Measurements from ENCODE around the gene NTN1.

Gene NTN1

DNA sequence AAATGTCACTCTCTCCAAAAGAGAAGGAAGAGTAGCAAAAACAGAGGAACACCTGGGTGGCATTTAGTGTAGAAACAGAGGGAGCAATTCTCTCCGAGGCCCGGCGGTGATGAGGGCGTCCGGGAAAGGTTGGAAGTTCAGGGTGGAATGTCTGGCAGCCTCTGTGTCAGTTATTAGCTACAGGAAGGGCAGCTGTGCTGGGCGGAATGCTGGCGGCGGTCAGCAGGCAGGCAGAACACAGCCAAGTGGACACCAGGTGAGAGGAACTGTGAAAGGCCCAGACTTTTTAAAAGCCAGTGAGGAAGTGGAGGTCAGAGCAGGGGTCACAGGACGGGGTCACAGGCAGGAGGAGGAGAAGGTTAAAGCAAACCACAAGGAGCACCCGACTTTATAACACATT lies 238.1 kb downstream of the NTN1 start:
- Histone ChIP-seq H3K9ac (ENCODE audit: low read length) (no peak overlapping the region), H2AFZ (ENCODE audit: low read depth, low read length, severe bottlenecking) (no peak overlapping the region), H3F3A (ENCODE audit: insufficient read depth) (no peaks in the 10 kb centered on the region), H3K36me3 (ENCODE audit: low read length) (no peaks in the 10 kb centered on the region), H3K79me2 (ENCODE audit: insufficient read depth, low read length) (no peaks in the 10 kb centered on the region), H4K20me1 (ENCODE audit: low read depth, low read length) (no peaks in the 10 kb centered on the region), H3K9me3 (ENCODE audit: insufficient read depth, low read length) (no peaks in the 10 kb centered on the region), H3K27ac (ENCODE audit: low read depth, low read length) (no peak overlapping the region), H3K27me3 (ENCODE audit: low read length) (no peaks in the 10 kb centered on the region), H3K4me3 (ENCODE audit: insufficient read depth, low read length, poor library complexity, severe bottlenecking) (no peak overlapping the region), H3K9me2 (replicated peaks; ENCODE audit: insufficient read depth, low read length) (no peaks in the 10 kb centered on the region), H3K4me2 (ENCODE audit: low read depth, low read length, poor library complexity, severe bottlenecking) (no peak overlapping the region)
- no peak for TF ChIP-seq EZH2phosphoT487 (conservative IDR thresholded peaks at IDR 0.05; ENCODE audit: low read length)
- TF ChIP-seq, protein P1, sequence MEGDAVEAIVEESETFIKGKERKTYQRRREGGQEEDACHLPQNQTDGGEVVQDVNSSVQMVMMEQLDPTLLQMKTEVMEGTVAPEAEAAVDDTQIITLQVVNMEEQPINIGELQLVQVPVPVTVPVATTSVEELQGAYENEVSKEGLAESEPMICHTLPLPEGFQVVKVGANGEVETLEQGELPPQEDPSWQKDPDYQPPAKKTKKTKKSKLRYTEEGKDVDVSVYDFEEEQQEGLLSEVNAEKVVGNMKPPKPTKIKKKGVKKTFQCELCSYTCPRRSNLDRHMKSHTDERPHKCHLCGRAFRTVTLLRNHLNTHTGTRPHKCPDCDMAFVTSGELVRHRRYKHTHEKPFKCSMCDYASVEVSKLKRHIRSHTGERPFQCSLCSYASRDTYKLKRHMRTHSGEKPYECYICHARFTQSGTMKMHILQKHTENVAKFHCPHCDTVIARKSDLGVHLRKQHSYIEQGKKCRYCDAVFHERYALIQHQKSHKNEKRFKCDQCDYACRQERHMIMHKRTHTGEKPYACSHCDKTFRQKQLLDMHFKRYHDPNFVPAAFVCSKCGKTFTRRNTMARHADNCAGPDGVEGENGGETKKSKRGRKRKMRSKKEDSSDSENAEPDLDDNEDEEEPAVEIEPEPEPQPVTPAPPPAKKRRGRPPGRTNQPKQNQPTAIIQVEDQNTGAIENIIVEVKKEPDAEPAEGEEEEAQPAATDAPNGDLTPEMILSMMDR (IDR thresholded peaks at IDR 0.05; ENCODE audit: insufficient read depth, low read length, poor library complexity, severe bottlenecking): no peak

DNA sequence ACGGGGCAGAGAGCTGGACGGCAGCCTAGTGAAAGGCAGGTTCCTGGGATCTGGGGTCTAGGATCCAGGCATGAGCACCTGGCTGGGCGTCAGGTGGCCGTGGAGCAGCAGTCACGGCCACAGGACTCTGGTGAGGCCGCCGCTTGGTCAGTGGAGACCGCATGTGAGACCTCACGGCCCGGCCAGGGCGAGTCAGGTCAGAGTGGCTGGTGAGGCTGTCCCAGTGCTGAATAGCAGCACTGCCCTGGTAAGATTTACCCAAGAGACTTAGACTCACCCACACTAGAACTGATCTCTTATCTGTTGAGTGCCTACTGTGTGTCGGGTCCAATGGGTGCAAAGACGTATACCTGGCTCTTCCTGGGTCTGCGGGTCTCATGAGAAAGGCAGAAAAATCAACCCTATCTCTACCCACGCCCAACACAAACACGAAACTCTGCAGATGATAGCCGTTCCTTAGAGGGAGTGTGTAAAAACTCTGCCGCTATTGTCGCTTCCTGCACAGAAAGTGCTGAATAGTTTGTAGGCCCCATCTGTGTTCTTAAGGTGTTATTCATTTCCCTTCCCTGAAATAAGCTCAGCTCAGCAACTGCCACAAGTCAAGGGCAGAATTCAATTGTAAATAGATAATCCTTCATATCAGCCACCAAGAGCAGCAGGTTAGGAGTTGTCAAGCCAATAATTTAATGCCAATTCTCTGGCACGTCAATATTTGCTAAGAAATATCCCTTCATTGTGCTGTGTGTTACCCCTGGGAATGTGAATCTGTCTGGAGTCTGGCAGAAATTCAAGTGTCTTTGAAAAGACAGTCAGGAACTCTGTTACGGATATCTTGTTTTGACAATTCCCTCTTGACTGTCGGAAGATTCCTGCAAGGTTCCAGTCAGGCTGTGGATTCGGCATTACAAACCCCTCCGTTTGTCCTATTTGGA lies 240.0 kb downstream of the NTN1 start:
- Histone ChIP-seq H3K27ac (ENCODE audit: low read depth, low read length) (no peak overlapping the region), H3K79me2 (ENCODE audit: insufficient read depth, low read length) (no peaks in the 10 kb centered on the region), H4K20me1 (ENCODE audit: low read depth, low read length) (no peaks in the 10 kb centered on the region), H3K9ac (ENCODE audit: low read length) (no peak overlapping the region), H3K4me3 (ENCODE audit: insufficient read depth, low read length, poor library complexity, severe bottlenecking) (no peak overlapping the region), H3K36me3 (ENCODE audit: low read length) (no peaks in the 10 kb centered on the region), H3K9me3 (ENCODE audit: insufficient read depth, low read length) (no peaks in the 10 kb centered on the region), H3K4me2 (ENCODE audit: low read depth, low read length, poor library complexity, severe bottlenecking) (no peak overlapping the region), H3K27me3 (ENCODE audit: low read length) (no peaks in the 10 kb centered on the region), H3K9me2 (replicated peaks; ENCODE audit: insufficient read depth, low read length) (no peaks in the 10 kb centered on the region), H2AFZ (ENCODE audit: low read depth, low read length, severe bottlenecking) (no peak overlapping the region), H3F3A (ENCODE audit: insufficient read depth) (no peaks in the 10 kb centered on the region)
- TF ChIP-seq EZH2phosphoT487 (conservative IDR thresholded peaks at IDR 0.05; ENCODE audit: low read length): no peak
- TF ChIP-seq, protein P1 (IDR thresholded peaks at IDR 0.05; ENCODE audit: insufficient read depth, low read length, poor library complexity, severe bottlenecking): no peak

DNA sequence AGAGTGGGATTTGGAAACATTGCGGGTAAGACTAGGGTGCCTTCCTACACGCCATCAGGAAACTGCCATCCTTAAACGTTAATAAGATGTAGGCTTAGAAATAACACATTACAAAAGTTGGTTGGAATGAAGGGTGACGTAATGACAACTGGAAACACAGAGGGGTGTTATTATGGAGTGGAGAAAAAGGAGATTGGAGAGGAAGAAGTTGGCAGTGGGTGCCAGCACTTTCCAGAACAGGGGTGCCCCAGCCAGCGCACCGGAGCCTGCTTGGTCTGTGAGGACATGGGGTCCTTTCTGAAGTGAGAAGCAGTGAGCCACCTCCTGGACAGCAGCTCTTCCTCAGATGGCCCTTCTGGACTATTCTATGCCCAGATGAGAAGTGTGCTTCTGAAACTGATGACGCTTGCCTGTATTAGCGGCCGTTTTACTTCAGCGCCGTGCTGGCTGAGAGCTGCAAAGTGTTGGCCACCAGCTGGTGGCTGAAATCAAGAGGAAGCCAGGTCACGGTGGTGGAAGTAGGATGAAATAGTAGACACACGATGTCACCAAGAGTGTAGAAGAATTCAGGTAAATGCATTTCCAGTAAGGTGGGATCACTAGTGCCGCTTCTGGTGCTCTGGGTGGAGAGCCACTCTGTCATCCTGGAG lies 244.8 kb downstream of the NTN1 start:
- Histone ChIP-seq H3K9me2 (replicated peaks; ENCODE audit: insufficient read depth, low read length) (no peaks in the 10 kb centered on the region), H2AFZ (ENCODE audit: low read depth, low read length, severe bottlenecking) (no peak overlapping the region)
- TF ChIP-seq, protein P1 (IDR thresholded peaks at IDR 0.05; ENCODE audit: insufficient read depth, low read length, poor library complexity, severe bottlenecking): no peak
- no peak for TF ChIP-seq EZH2phosphoT487 (conservative IDR thresholded peaks at IDR 0.05; ENCODE audit: low read length)

More for the DNA sequence above, 244.8 kb downstream of the NTN1 start:
- Histone ChIP-seq H3K27ac (ENCODE audit: low read depth, low read length) (no peak overlapping the region), H3K4me3 (ENCODE audit: insufficient read depth, low read length, poor library complexity, severe bottlenecking) (no peak overlapping the region), H3K36me3 (ENCODE audit: low read length) (no peaks in the 10 kb centered on the region), H4K20me1 (ENCODE audit: low read depth, low read length) (no peaks in the 10 kb centered on the region), H3K4me2 (ENCODE audit: low read depth, low read length, poor library complexity, severe bottlenecking) (no peak overlapping the region), H3K79me2 (ENCODE audit: insufficient read depth, low read length) (no peaks in the 10 kb centered on the region), H3F3A (ENCODE audit: insufficient read depth) (no peaks in the 10 kb centered on the region), H3K27me3 (ENCODE audit: low read length) (no peaks in the 10 kb centered on the region), H3K9me3 (ENCODE audit: insufficient read depth, low read length) (no peaks in the 10 kb centered on the region), H3K9ac (ENCODE audit: low read length) (no peak overlapping the region)

Data from SU-DHL-6 (cell line).